Measurements from ENCODE around the gene LHPP.

The LHPP gene

DNA sequence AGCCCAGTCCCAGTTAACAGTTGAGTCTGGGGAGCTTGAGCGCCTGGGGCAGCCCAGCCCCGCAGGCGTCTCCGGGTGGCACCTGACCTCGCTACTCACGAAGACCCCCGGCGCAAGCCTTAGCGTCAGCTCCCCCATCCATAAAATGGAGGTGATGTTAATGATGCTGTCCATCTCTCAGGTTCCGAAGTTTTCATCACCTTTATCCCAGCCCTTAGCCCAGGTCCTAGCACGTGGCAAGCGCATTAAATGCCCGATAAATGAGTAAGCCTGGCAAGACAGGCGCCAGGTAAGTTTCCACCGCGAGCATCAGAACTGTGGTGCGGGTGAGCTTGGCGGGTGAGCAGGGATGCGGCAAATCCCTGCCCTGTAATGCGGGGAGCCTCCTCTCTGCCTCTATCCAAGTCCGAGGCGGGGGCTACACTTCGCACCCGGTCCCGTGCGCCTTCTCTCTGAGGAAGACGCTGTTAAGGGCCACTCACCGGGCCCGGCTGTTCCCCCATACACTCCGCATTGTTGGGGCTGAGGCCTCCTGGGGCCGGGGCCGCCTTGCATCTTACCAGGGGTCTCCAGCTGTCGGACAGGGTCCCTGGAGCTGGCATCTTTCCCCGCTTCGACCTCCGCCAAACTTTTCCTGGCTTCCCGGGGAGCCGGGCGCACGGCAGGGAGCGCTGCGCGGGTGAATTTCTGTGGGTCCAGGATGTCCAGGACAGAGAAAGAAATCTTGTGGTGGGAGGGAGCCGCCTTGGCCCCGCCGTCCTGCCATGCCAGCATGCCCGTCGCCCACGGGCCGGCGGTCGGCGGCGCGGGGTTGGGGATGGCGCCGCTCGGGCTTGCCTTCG lies 12.2 kb upstream of the LHPP start:
- Mint-ChIP-seq H3K27me3 (ENCODE audit: low read depth) (peaks cover 98% of the 10 kb centered on the region), H3K36me3 (ENCODE audit: low read depth) (no peaks in the 10 kb centered on the region), H3K4me3 (peak overlapping the region; percentile 61 to 81 (median 63)), H3K9me3 (no peaks in the 10 kb centered on the region), H3K27ac (no peak overlapping the region), H3K4me1 (peaks cover 28% of the 10 kb centered on the region)
- TF ChIP-seq, protein P1, sequence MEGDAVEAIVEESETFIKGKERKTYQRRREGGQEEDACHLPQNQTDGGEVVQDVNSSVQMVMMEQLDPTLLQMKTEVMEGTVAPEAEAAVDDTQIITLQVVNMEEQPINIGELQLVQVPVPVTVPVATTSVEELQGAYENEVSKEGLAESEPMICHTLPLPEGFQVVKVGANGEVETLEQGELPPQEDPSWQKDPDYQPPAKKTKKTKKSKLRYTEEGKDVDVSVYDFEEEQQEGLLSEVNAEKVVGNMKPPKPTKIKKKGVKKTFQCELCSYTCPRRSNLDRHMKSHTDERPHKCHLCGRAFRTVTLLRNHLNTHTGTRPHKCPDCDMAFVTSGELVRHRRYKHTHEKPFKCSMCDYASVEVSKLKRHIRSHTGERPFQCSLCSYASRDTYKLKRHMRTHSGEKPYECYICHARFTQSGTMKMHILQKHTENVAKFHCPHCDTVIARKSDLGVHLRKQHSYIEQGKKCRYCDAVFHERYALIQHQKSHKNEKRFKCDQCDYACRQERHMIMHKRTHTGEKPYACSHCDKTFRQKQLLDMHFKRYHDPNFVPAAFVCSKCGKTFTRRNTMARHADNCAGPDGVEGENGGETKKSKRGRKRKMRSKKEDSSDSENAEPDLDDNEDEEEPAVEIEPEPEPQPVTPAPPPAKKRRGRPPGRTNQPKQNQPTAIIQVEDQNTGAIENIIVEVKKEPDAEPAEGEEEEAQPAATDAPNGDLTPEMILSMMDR (IDR thresholded peaks at IDR 0.05; ENCODE audit: unreplicated experiment in 3 of 3), result no peak

DNA sequence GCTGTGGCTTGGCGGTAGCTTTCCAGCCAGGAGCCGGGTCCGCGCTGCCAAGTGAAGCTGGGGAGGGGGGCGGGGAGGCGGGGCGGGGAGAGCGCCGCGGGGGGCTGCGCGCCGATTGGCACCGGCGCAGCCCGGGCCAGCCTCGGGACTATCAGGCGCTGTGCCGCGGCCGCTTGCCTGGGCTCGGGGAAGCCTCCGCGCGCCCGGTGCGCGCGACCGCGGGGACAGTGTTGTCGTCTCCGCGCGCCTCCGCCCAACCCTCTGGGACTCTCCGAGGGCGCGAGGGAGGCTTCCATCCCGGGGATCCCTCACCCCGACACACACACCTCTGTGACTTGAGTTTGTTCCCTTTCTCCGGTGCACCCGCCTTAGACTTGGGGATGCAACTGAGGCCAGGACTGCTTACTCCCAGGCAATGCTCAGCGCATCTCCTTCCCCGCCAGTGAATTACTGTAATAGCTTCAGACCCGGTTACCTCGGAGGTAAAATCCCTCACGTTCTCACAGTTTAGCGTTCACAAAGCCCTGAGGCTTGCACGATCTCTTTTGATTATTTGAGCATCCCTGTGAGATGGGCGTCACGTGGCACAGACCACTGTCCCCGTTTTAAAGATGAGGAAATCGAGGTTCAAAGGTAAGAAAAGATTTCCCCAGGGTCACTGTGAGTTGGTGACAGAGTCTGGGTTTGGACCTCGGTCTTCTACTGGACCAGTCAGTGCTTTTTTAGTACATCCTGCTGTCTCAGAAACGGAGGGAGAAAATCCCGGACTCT lies 11.4 kb upstream of the LHPP start, which contains the start of gene NKX1-2:
NKX1-2 (minus strand) TSS at position 24 of the 771 bp plus-strand sequence. CDS start 92 bp downstream, outside the sequence.
- H3K27ac Mint-ChIP-seq, result no peak within 1 kb of the TSS
- TF ChIP-seq, protein P1 (IDR thresholded peaks at IDR 0.05; ENCODE audit: unreplicated experiment in 3 of 3), result no peak
- H3K9me3 Mint-ChIP-seq, result no peaks in the 10 kb centered on the region
- no peaks in the 10 kb centered on the region for H3K36me3 Mint-ChIP-seq (ENCODE audit: low read depth)
- peak within 1 kb of the TSS; percentile 80 to 82 (median 81) for H3K4me3 Mint-ChIP-seq
- peaks cover 98% of the 10 kb centered on the region for H3K27me3 Mint-ChIP-seq (ENCODE audit: low read depth)
- H3K4me1 Mint-ChIP-seq, result peaks cover 28% of the 10 kb centered on the region

DNA sequence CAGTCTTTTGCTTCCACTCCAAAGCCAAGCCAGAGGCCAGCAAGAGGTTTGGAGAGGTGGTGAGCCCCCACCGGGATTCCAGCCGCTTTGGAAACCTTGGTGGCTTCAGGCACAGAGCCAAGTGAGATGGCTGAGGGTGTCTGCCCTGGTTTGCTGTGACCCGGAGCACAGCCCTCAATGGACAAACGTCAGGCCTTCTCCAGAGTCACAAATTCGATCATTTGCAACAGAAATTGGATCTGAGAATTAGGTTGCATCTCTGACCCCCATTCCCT lies 10.9 kb upstream of the LHPP start:
- peaks cover 98% of the 10 kb centered on the region for H3K27me3 Mint-ChIP-seq (ENCODE audit: low read depth)
- TF ChIP-seq, protein P1 (IDR thresholded peaks at IDR 0.05; ENCODE audit: unreplicated experiment in 3 of 3), result no peak
- H3K36me3 Mint-ChIP-seq (ENCODE audit: low read depth), result no peaks in the 10 kb centered on the region
- H3K4me3 Mint-ChIP-seq, result peak overlapping the region; percentile 69 to 80 (median 75)
- peaks cover 28% of the 10 kb centered on the region for H3K4me1 Mint-ChIP-seq
- no peak overlapping the region for H3K27ac Mint-ChIP-seq
- no peaks in the 10 kb centered on the region for H3K9me3 Mint-ChIP-seq

DNA sequence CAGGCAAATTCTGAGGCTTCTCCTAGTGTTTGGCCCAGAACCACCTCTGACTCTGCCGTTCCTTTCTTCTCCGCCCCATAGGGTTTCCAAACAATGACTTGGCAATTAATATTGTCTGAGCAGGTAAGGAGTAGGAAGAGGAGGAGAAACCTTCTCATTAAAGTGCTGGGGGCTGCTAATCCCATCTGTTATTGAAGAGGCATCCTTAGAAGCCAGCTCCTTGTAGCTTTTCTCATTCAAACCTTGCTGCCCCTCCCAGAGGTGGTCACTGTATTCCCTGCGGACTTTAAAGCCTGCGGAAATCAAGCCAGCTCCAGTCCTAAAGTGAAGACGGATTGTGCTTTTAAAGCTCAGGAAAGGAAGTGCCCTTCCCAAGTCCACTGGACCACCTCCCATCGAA lies 10.3 kb upstream of the LHPP start:
- TF ChIP-seq, protein P1 (IDR thresholded peaks at IDR 0.05; ENCODE audit: unreplicated experiment in 3 of 3), result no peak
- H3K27ac Mint-ChIP-seq, result no peak overlapping the region
- no peaks in the 10 kb centered on the region for H3K9me3 Mint-ChIP-seq
- H3K4me3 Mint-ChIP-seq, result peak overlapping the region; percentile 56 to 75 (median 69)
- peaks cover 98% of the 10 kb centered on the region for H3K27me3 Mint-ChIP-seq (ENCODE audit: low read depth)
- peaks cover 28% of the 10 kb centered on the region for H3K4me1 Mint-ChIP-seq
- no peaks in the 10 kb centered on the region for H3K36me3 Mint-ChIP-seq (ENCODE audit: low read depth)

DNA sequence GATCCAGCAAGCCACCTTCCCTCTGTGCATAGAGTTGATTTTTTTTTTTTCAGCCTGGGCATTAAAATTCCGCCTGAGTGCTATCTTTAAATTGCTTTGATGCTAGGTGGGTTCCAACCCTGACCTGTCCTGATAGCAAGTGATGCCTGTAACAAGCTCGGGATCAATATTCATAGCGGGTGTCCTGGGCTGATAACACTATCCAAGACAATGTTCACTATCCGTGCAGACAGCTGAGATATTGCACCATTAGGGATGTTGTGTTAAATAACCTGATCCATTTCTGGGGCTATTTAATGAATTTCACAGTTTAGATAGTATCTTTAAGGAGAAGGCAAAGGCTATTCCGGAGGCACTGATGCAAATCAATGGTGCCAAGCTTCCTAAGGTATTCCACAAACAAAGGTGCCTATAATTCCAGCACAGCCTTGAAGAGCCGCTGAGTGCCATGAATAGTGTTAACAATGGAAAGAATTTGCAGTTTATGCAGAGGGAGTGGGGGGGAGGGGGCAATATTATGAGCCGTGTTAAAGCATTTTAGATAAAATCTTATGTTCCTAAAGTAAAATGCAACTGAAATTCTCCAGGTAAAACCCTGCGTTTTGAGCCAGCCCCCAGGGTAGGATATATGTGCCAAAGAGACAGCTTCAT lies 7.5 kb upstream of the LHPP start:
- Mint-ChIP-seq H3K9me3 (no peaks in the 10 kb centered on the region), H3K4me1 (peaks cover 17% of the 10 kb centered on the region), H3K4me3 (no peak overlapping the region), H3K27ac (no peak overlapping the region), H3K27me3 (ENCODE audit: low read depth) (peaks cover 84% of the 10 kb centered on the region), H3K36me3 (ENCODE audit: low read depth) (no peaks in the 10 kb centered on the region)
- TF ChIP-seq, protein P1 (IDR thresholded peaks at IDR 0.05; ENCODE audit: unreplicated experiment in 3 of 3), result no peak
